GM23248 (cell line): ENCODE data around the gene BDH1. TPM values are rescaled to one million over a fixed set of nuclear protein-coding genes. Genes with fewer than 3 reads are reported as not detected.

Experiments
- DNase-seq: peaks from one replicate; pipeline ENCODE4 v3.0.0-alpha.2; 2015
- H2AFZ ChIP-seq: fragments of 200-600 bp; sonication (generic); 2 replicates; pipeline ENCODE4 v1.6.1; 2016; ENCODE audit warnings: antibody characterized with exemption
- H3F3A ChIP-seq: fragments of 200-600 bp; sonication (generic); 2 replicates; pipeline ENCODE4 v1.6.1; 2016; ENCODE audit warnings: mild to moderate bottlenecking, antibody characterized with exemption, mixed run types; ENCODE audit not compliant: insufficient read depth
- H3K27ac ChIP-seq: fragments of 200-600 bp; sonication (generic); 2 replicates; pipeline ENCODE4 v1.5.1; 2016; ENCODE audit warnings: mild to moderate bottlenecking
- H3K27me3 ChIP-seq: fragments of 200-600 bp; sonication (generic); replicated peaks from 2 replicates; pipeline ENCODE4 v1.6.1; 2016; ENCODE audit warnings: mild to moderate bottlenecking; ENCODE audit not compliant: insufficient read depth
- H3K36me3 ChIP-seq: fragments of 200-600 bp; sonication (generic); 2 replicates; pipeline ENCODE4 v1.6.1; 2016; ENCODE audit warnings: low read depth, mild to moderate bottlenecking
- H3K4me1 ChIP-seq: fragments of 200-600 bp; sonication (generic); 2 replicates; pipeline ENCODE4 v1.6.1; 2016; ENCODE audit warnings: mild to moderate bottlenecking; ENCODE audit not compliant: insufficient read depth
- H3K4me2 ChIP-seq: fragments of 200-600 bp; sonication (generic); one replicate; pipeline ENCODE4 v1.6.1; 2016; ENCODE audit warnings: mild to moderate bottlenecking; ENCODE audit not compliant: unreplicated experiment
- H3K4me3 ChIP-seq: fragments of 200-600 bp; sonication (generic); 2 replicates; pipeline ENCODE4 v1.5.1; 2016; ENCODE audit warnings: mild to moderate bottlenecking
- H3K79me2 ChIP-seq: fragments of 200-600 bp; sonication (generic); 2 replicates; pipeline ENCODE4 v1.6.1; 2016; ENCODE audit warnings: mild to moderate bottlenecking; ENCODE audit not compliant: insufficient read depth
- H3K9ac ChIP-seq: fragments of 200-600 bp; sonication (generic); 2 replicates; pipeline ENCODE4 v1.6.1; 2016; ENCODE audit warnings: mild to moderate bottlenecking
- H3K9me2 ChIP-seq: fragments of 200-600 bp; sonication (generic); 2 replicates; pipeline ENCODE4 v1.6.1; 2016; ENCODE audit warnings: mixed run types, mild to moderate bottlenecking, moderate library complexity; ENCODE audit not compliant: insufficient read depth
- H3K9me3 ChIP-seq: fragments of 200-600 bp; sonication (generic); one replicate; pipeline ENCODE4 v1.6.1; 2017; ENCODE audit warnings: low read depth
- H4K20me1 ChIP-seq: fragments of 200-600 bp; sonication (generic); 2 replicates; pipeline ENCODE4 v1.6.0; 2016; ENCODE audit not compliant: insufficient read depth
- EZH2 ChIP-seq: fragments of 200-600 bp; sonication (generic); IDR thresholded peaks from 2 replicates; pipeline ENCODE4 v1.6.1; 2018; ENCODE audit warnings: antibody characterized with exemption, mild to moderate bottlenecking; ENCODE audit not compliant: insufficient read depth, poor library complexity, severe bottlenecking
- EZH2phosphoT487 ChIP-seq: fragments of 200-600 bp; sonication (generic); IDR thresholded peaks from 2 replicates; pipeline ENCODE4 v1.6.1; 2018; ENCODE audit warnings: antibody characterized with exemption, moderate library complexity, mild to moderate bottlenecking, low read depth; ENCODE audit not compliant: insufficient read depth
- WGBS, 2 experiments: methylation state at CpG; one replicate each; pipeline ENCODE4 v1.1.6; 2015 to 2017; ENCODE audit warnings: low lambda C conversion rate in 2 of 2, low coverage in 1 of 2; ENCODE audit errors: missing lambda C conversion rate in 2 of 2; 5-methylcytosine and 5-hydroxymethylcytosine counted together
- in situ Hi-C: fragments of 300-500 bp; cut with MboI; formaldehyde crosslinking; loops from 2 replicates; pipeline ENCODE4 v1.15.0; 2020
- polyA plus RNA-seq: library from polyadenylated mRNA; unstranded; fragments of >200 nt; fragmentation: Nextera tagmentation; extraction: Ambion mirVana; gene quantifications from 2 replicates; pipeline ENCODE4 v1.2.1, GENCODE V29; 2016
- total RNA-seq: library from RNA; depleted of rRNA; stranded (reverse); fragments of >200 nt; shearing (Covaris generic); gene quantifications from 2 replicates; pipeline ENCODE4 v1.2.3, GENCODE V29; 2014

The BDH1 gene
- total and polyA plus RNA-seq, 2 experiments from 2014 or later: 2.7 to 3.4 TPM

DNA sequence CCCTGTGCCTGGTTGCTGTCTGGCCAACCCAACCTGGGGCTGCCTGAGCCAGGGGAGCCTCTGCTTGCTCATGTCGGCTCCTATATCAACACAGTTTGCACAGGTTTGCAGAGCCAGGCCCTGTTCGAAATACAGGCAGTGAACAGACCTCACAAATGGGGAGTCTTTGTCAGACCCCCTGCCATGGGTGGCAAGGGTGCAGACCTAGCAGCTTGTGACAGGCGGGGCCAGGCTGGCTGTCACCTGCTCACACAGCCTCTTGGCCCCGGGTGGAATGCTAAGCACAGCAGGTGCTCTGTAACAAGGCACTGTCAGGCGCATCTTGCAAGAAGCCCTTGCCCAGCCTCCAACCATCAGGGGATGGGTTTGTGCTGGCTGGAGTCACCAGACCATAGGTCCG, 47.3 kb downstream of the BDH1 start:
- 63 to 76% methylated on average over 6 of the region's 6 CpGs for WGBS, 2 experiments
- in situ Hi-C loops: no loop called here

DNA sequence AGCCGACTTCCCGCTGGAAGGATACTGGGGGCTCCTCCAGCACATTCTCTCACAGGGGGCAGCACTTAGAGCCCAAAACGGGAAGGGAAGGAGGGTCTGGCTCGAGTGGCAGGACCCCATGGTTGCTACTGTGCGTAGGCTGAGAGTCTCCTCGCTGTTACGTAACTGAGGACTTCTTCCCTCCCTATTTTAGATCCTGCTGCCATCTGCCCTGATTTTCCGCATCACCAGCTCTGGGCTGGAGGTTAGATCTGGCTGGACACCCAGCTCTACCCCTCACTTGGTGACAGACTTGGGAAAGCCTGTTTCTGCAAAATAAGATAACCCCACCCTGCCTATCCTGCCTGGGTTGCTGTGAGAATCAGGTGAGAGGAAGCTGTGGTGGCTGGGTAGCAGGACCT, 47.7 kb downstream of the BDH1 start:
- WGBS, 2 experiments: 85 to 92% methylated on average over 8 of the region's 8 CpGs
- H3K4me1 ChIP-seq: peaks cover 11% of the 10 kb centered on the region
- no peak overlapping the region for H3K9ac ChIP-seq
- peaks cover 11% of the 10 kb centered on the region for H3F3A ChIP-seq
- no peak overlapping the region for H3K4me3 ChIP-seq
- no peaks in the 10 kb centered on the region for H3K79me2 ChIP-seq
- H4K20me1 ChIP-seq: no peaks in the 10 kb centered on the region
- no peak for TF ChIP-seq EZH2
- no peak for TF ChIP-seq EZH2phosphoT487
- no peaks in the 10 kb centered on the region for H3K9me3 ChIP-seq
- H3K27ac ChIP-seq: no peak overlapping the region
- in situ Hi-C loops: no loop called here
- no peaks in the 10 kb centered on the region for H3K36me3 ChIP-seq
- no peaks in the 10 kb centered on the region for H3K27me3 ChIP-seq
- no peak overlapping the region for H3K4me2 ChIP-seq
- H3K9me2 ChIP-seq: no peaks in the 10 kb centered on the region
- DNase-seq: no peak
- no peak overlapping the region for H2AFZ ChIP-seq

More for the DNA sequence above, 47.3 kb downstream of the BDH1 start:
- H3F3A ChIP-seq: peaks cover 11% of the 10 kb centered on the region
- no peaks in the 10 kb centered on the region for H4K20me1 ChIP-seq
- H3K4me3 ChIP-seq: no peak overlapping the region
- H3K9me2 ChIP-seq: no peaks in the 10 kb centered on the region
- H3K36me3 ChIP-seq: no peaks in the 10 kb centered on the region
- H3K27me3 ChIP-seq: no peaks in the 10 kb centered on the region
- no peak for DNase-seq
- H3K9ac ChIP-seq: no peak overlapping the region
- peaks cover 11% of the 10 kb centered on the region for H3K4me1 ChIP-seq
- H2AFZ ChIP-seq: no peak overlapping the region
- TF ChIP-seq EZH2 (no peak), EZH2phosphoT487 (no peak)
- H3K4me2 ChIP-seq: no peak overlapping the region
- no peaks in the 10 kb centered on the region for H3K79me2 ChIP-seq
- no peaks in the 10 kb centered on the region for H3K9me3 ChIP-seq
- no peak overlapping the region for H3K27ac ChIP-seq

DNA sequence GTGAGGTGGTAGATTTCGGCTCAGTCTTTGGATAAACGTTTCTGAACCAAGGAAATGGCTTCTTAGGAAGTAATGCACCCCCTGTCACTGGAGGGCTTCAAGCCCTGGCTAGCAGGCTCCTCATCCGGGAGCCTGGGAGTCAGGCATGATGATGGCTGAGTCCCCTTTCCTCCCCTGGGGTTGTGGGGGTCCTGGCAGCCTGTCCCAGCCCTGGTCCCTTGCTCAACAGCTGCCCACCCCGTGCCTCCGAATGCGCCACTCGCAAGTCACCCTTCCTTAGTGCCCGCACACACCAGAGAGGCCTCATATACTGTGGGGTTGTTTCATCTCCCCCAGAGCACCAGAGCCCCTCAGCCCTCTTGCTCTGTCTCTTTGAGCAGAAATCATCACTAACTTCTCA, 48.2 kb downstream of the BDH1 start:
- TF ChIP-seq EZH2 (no peak), EZH2phosphoT487 (no peak)
- H3F3A ChIP-seq: peaks cover 11% of the 10 kb centered on the region
- DNase-seq: no peak
- H3K79me2 ChIP-seq: no peaks in the 10 kb centered on the region
- H3K36me3 ChIP-seq: no peaks in the 10 kb centered on the region
- no peaks in the 10 kb centered on the region for H3K9me2 ChIP-seq
- H4K20me1 ChIP-seq: no peaks in the 10 kb centered on the region
- H3K9ac ChIP-seq: no peak overlapping the region
- H3K27me3 ChIP-seq: no peaks in the 10 kb centered on the region
- in situ Hi-C loops: no loop called here
- no peaks in the 10 kb centered on the region for H3K9me3 ChIP-seq
- WGBS, 2 experiments: 54 to 66% methylated on average over 7 to 8 of the region's 8 CpGs
- H2AFZ ChIP-seq: no peak overlapping the region
- no peak overlapping the region for H3K4me2 ChIP-seq
- no peak overlapping the region for H3K27ac ChIP-seq
- peaks cover 11% of the 10 kb centered on the region for H3K4me1 ChIP-seq
- H3K4me3 ChIP-seq: no peak overlapping the region

DNA sequence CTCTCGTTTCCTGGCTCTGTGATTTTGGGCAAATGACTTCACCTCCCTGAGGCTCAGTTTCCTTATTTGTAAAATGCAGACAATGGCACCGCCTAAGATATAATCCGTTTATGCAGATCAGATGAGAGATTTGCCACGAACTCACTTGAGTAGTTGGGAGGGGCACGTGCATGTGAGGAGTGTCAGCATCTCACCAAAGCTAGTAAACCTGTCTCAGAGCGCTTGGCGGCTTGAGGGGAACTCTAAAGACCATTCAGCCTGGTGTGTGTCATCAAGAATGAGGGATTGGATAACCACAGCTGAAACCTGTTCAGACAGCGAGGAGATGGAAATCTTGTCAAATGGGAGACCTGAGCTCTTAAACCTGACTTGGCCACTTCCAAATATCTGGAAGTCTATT, 48.7 kb downstream of the BDH1 start:
- Histone ChIP-seq H4K20me1 (no peaks in the 10 kb centered on the region), H3K27me3 (no peaks in the 10 kb centered on the region), H2AFZ (no peak overlapping the region), H3K9ac (no peak overlapping the region), H3K36me3 (no peaks in the 10 kb centered on the region), H3F3A (peaks cover 11% of the 10 kb centered on the region), H3K79me2 (no peaks in the 10 kb centered on the region), H3K9me2 (no peaks in the 10 kb centered on the region), H3K4me2 (no peak overlapping the region), H3K4me3 (no peak overlapping the region), H3K27ac (no peak overlapping the region), H3K9me3 (no peaks in the 10 kb centered on the region), H3K4me1 (peaks cover 11% of the 10 kb centered on the region)
- 92 to 93% methylated on average over 8 of the region's 8 CpGs for WGBS, 2 experiments
- DNase-seq: no peak
- no peak for TF ChIP-seq EZH2phosphoT487
- no peak for TF ChIP-seq EZH2
- in situ Hi-C loops: no loop called here
